Liver (tissue), 3 donors: Measurements from ENCODE around the gene SLC25A42.

Experiments used
- EGR1 ChIP-seq, 2 donors: IDR thresholded peaks; 2 replicates each; pipeline ENCODE4 v1.6.1; 2016 to 2018; ENCODE audit warnings: antibody characterized with exemption in 2 of 2, low read depth in 2 of 2
- RAD21 ChIP-seq, 2 donors: IDR thresholded peaks; 2 replicates each; pipeline ENCODE4 v1.6.1; 2016; ENCODE audit warnings: antibody characterized with exemption in 2 of 2, mild to moderate bottlenecking in 2 of 2
- TAF1 ChIP-seq: conservative IDR thresholded peaks from 2 replicates; pipeline ENCODE4 v1.6.1; 2016; ENCODE audit warnings: antibody characterized with exemption, mild to moderate bottlenecking
- TF ChIP-seq, protein P1 (sequence below): fragments of 150-350 bp; IDR thresholded peaks from 2 replicates; pipeline ENCODE4 v1.5.1; 2017; ENCODE audit warnings: improper control_type of control experiment, low read depth, low read length; ENCODE audit not compliant: missing input control
- TF ChIP-seq, protein P2 (sequence below): IDR thresholded peaks from 2 replicates; pipeline ENCODE4 v1.6.1; 2016; ENCODE audit warnings: antibody characterized with exemption
- donor health status: healthy.
- donor health status: healthy.

DNA sequence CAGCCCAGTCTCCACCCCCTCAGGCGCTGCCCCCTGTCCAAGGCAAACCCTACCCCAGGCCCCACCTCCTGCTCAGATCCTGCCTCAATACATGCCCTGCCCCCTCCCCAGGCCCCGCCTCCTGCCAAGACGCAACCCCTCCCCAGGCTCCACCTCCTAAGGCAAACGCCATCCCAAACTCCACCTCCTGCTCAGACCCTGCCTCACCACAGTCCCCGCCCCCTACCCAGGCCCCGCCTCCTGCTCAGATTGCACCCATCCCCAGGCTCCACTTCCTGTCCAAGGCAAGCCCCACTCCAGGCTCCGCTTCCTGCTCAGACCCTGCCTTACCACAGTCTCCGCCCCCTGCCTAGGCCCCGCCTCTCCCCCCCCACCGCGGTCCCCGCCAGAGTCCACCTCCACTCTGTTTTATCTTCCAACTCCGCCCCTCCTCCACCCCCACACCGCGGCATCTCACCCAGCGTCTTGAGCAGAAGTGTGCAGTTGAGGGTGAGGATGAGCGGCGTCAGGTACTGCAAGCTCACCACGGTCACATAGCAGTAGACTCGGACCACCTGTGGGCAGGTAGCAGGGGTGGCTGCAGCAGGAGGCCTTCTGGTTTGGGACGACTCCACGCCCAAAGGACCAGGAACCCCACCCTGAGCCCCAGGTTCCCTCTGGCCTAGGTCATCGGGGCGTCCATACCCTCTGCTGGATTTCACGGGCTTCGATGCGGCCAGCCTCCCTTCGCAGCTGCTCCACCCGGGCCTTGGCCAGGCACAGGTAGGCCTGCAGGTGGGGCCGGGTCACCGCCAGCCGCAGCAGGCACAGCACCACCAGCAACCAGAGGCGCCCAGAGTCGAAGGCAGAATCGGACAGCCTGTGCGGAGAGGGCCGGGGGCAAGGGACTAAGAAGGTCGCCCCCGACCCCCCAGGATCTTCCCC lies 56.8 kb downstream of the SLC25A42 start:
- TF ChIP-seq, protein P1, sequence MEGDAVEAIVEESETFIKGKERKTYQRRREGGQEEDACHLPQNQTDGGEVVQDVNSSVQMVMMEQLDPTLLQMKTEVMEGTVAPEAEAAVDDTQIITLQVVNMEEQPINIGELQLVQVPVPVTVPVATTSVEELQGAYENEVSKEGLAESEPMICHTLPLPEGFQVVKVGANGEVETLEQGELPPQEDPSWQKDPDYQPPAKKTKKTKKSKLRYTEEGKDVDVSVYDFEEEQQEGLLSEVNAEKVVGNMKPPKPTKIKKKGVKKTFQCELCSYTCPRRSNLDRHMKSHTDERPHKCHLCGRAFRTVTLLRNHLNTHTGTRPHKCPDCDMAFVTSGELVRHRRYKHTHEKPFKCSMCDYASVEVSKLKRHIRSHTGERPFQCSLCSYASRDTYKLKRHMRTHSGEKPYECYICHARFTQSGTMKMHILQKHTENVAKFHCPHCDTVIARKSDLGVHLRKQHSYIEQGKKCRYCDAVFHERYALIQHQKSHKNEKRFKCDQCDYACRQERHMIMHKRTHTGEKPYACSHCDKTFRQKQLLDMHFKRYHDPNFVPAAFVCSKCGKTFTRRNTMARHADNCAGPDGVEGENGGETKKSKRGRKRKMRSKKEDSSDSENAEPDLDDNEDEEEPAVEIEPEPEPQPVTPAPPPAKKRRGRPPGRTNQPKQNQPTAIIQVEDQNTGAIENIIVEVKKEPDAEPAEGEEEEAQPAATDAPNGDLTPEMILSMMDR, result no peak
- TF ChIP-seq, protein P2, sequence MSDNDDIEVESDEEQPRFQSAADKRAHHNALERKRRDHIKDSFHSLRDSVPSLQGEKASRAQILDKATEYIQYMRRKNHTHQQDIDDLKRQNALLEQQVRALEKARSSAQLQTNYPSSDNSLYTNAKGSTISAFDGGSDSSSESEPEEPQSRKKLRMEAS, result no peak
- TF ChIP-seq RAD21 (IDR thresholded peaks at IDR 0.05) (no peak), TAF1 (no peak), EGR1 (IDR thresholded peaks at IDR 0.05; ENCODE audit: low read depth in 2 of 2) (no peak)
